ENCODE measurements around the gene APBA2.

APBA2 gene

GRCh38 chr15:28962851-28963710 lies 77.3 kb downstream of the APBA2 start:
- DNase-seq = no peak

GRCh38 chr15:28963711-28964081 lies 77.9 kb downstream of the APBA2 start:
- DNase-seq = no peak

DNA sequence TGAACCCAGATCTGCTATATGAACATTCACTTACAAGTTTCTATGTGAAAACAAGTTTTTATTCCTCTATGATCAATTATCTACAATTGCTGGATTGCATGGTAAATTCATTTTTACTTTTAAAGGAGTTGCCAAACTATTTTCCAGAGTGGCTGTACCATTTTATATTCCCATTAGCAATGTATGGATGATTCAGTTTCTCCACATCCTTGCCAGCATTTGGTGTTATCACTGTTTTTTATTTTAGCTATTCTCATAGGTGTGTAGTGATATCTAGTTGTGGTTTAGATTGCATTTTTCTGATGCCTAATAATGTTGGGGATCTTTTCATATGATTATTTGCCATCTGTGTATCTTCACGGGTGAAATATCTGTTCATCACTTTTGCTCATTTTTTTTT lies 78.3 kb downstream of the APBA2 start:
- no peak for DNase-seq

DNA sequence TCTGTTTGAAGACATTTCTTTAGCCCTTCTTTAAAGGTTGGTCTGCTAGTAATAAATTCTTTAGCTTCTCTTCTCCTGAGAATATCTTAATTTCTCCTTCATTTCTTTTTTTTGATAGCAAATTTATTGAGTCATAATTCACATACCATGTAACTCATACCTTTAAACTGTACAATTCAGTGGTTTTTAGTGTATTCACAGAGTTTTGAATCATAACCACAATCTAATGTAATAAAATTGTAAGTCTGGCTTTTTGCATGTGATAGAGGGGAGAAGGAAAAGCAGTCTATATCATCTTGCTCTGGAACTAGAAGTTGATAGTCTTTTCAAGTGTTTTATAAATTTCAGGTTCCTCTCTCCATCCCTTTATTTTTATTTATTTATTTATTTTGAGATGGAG lies 81.3 kb downstream of the APBA2 start:
- DNase-seq = no peak

- no peak for DNase-seq
Observed at GRCh38 chr15:28967990-28968389, 82.2 kb downstream of the APBA2 start.

- DNase-seq = peak; percentile 34 to 63
Observed at GRCh38 chr15:28969511-28970085, 83.8 kb downstream of the APBA2 start.

- no peak for DNase-seq
Observed at GRCh38 chr15:28974142-28974541, 88.4 kb downstream of the APBA2 start.

DNA sequence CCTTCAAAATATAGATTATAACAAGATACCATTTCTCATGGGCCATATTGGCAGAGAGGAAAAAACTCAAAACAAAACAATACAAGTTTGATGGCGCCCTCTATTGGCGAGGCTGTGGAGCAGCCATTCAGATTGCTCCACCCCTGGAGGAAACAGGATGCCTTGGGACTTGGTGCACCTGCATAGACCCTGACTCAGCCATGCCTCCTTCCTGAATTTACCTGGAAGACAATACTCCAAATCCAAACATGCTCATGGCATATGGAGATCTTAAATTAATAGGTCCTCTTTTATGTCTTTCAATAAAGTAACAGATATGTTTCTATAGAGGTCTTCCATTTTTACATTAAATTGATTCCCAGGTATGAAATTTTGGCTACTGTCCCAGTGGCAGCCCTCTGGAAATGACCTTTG lies 90.0 kb downstream of the APBA2 start:
- no peak for DNase-seq

DNA sequence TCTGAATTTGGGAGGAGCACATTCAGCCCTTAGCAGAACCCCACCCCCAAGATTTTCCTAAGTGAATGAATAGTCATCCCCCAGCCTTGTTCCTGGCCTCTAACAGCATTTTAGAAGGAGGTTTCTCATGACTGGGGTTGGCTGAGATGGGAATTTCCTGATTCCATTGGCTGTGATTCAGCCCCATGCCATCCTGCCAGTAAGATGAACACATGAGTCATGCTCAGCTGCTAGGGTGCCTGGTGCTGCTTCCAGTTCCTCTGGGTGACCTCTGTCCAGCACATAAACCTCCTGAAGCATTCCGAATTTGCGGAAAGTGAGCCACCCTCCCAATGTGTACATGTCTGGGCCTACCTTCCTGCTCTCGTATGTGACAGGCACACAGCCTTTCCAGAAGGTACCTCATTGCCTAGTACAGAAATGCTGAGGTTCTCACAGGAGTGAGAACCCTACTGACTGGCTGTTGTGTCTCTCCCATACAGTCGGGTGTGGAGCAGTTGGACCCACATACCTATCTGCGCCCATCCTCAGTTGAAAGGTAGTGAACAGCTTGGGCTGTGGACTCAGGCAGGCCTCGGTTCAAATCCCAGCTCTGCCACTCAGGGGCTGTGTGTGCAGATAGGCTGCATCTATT lies 91.7 kb downstream of the APBA2 start:
- peak; percentile 57 to 59 for DNase-seq

DNA sequence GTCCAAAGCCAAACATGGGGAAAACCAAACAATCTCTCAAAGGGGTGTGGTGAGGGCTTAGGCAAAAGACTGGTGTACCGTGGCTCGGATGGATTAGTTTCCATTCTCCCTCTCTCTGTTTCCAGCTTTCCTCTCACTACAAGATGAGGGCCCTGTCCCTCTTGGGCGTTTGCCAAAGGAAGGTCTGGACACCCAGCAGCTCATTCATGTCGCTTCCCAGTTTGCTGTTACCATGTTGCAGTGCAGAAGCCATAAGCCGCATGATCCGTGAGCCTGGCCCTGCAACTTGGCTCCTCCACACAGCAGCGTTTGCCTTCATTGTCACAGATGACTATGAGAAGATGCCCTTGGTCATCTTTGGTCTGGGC lies 92.2 kb downstream of the APBA2 start:
- no peak for DNase-seq

DNA sequence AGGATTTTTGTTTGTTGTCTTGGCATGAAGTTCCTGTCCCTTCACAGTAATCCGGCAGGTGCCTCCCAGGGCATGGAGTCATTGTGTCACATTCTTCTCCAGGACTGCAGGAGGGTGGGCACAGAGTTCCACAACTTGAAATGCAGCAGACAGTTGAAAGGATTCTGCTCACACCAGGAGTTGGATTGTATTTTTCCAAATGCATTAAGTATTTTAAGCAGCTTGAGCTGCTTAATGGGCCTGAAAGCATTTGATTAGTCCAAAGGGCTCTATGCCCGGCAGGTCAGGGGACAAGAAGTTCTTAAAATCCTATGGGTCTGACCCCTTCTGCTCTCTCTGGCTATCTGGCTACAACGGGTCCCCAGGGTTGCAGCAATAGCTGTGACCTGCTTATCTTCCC lies 92.9 kb downstream of the APBA2 start:
- DNase-seq = no peak

- DNase-seq = no peak
Observed at GRCh38 chr15:28979208-28979841, 93.6 kb downstream of the APBA2 start.

DNA sequence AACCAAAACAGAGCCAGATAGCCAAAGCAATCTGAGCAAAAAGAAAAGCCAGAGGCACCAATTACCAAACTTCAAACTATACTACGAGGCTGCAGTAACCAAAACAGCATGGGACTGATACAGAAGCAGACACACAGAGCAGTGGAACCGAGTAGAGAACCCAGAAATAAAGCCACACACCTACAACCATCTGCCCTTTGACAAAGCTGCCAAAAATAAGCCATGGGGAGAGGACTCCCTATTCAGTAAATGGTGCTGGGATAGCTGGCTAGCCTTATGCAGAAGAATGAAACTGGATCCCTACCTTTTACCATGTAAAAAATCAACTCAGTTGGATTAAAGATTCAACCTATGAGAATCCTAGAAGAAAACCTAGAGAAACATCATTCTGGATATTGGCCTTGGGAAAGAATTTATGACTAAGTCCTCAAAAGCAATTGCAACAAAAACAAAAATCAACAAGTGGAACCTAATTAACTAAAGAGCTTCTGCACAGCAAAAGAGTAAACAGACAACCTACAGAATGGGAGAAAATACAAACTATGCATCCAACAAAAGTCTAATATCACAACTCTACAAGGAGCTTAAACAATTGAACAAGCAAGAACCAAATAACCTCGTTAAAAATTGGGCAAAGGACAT lies 95.1 kb downstream of the APBA2 start:
- DNase-seq = peak; percentile 8 to 77

GRCh38 chr15:28981351-28981720 lies 95.6 kb downstream of the APBA2 start:
- no peak for DNase-seq

DNA sequence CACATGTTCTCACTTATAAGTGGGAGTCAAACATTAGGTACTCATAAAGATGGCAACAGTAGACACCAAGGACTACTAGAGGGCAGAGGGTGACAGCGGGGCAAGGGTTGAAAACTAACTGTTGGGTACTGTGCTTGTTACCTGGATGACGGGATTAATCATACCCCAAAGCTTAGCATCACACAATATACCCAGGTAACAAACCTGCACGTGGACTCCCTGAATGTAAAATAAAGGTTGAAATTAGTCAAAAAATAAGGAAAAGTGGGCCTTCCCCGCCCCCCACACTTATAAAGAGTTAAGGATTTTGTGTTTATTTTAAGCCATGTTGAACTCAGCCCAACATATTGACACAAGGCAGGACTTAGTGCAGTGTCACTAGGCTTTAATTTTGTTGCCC lies 96.1 kb downstream of the APBA2 start:
- DNase-seq = no peak

GRCh38 chr15:28982886-28983285 lies 97.1 kb downstream of the APBA2 start:
- DNase-seq = no peak

DNA sequence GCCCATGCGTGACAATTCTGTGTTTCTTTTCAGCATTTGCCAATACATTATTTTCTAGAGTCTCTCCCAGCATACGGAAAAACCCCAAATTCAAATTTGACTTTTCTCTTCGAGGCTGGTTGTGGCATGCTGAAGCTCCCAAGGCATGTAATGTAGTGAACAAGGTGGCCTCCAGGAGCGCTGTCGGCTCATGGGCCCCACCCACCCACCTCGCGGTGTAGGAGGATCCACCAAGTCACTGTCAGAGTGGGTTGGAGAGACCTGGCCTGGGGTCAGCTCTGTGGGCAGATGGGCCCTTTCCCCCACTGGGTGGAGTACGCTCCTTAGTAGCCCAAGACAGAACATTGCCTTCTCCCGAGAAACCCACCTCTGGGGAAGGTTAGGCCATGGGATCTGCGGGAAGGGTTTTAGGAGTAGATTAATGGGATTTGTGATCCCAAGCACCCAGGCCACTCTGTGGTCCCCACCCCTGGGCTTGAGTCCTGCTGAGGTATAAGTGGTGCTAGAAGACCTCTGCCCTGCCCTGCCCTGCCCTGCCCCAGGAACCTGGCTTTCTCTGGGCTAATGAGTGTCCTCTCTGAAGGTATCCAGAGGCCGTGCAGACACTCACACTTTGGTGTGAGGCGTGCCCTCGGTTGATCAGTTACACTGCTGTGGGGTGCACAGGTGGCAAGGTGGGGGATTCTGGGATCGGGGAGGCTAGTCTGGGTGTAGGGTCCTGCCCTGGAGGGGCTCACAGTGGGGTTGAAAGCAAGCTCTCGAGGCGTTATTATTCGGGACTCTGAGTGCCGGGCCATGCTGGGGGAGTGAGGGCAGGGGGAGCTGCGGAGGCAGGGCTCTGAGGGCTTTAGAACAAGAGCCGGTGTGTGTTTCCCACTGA lies 97.9 kb downstream of the APBA2 start:
- no peak for DNase-seq

- peak; percentile 23 to 41 for DNase-seq
Observed at GRCh38 chr15:28984421-28985315, 98.9 kb downstream of the APBA2 start.

GRCh38 chr15:28985316-28985645 lies 99.5 kb downstream of the APBA2 start:
- DNase-seq = no peak

DNA sequence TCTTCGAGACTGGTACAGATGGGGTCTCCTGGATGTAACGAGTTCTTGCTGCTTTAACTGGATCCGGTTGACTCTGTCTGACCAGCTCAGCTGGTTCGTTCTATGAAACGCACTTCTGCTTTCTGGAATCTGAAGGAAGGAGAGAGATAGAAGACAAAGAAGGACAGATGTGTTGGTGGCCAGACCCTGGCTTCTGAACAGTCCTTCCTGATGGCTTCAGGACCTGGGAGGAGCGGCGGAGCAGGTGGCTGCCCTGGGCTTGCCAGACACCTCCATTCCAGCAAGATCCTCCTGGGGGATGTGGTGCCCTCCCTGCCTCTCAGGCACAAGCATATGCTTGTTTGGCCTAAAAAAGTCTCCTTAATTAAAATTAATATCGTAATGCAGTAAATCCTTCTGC lies 99.9 kb downstream of the APBA2 start:
- no peak for DNase-seq

GRCh38 chr15:28986108-28986507 lies 100.3 kb downstream of the APBA2 start:
- no peak for DNase-seq

Measured in cerebellar nuclear complex (tissue), 1 donor.